NK-92 treated with Interleukin-12 subunit alpha and Interleukin-12 subunit beta, amount 100 ng/mL, for 24 hours (cell line): ENCODE data around the gene RHEBL1.

Source experiments
- DNase-seq: peaks from one replicate; lab custom pipeline; 2025; lab: John Stamatoyannopoulos, UW

The RHEBL1 gene

DNA sequence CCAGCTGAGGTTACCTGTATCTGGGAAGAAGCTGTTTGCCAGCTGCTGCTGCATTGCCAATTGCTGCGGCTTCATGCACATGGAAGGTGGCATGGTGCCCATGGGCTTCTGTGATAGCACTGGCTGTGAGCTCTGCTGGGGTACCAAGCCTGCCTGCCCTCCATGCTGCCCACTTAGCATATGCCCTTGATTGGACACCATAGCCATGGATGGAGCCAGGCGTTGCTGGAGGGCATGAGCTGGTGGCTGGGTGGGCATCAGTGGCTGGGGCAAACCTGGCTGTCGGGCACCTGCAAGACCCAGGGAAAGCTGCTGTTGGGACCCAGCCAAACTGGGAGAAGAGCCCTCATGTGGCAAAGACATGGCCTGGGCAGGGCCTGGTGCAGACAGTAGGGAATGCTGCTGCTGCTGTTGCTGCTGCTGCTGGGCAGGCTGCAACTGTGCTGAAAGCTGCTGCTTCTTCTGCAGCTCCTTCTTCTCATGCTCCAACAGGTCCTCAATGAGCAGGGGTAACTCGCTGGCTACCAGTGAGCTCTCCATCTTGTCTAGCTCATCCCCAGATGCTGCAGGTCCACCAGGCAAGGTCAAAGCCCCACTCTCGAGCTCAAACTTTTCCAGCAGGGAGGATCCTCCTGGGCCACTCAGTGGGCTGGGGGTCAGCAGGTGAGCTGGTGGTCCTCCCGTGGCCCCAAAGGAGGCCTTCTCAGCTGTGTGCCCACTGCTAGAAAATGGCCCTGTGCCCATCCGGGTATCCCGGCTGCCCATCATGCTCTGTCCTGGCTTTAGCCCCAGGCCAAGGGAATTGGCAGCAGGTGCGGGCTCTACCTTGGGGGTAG, 32.5 kb downstream of the RHEBL1 start:
- DNase-seq, result no peak

DNA sequence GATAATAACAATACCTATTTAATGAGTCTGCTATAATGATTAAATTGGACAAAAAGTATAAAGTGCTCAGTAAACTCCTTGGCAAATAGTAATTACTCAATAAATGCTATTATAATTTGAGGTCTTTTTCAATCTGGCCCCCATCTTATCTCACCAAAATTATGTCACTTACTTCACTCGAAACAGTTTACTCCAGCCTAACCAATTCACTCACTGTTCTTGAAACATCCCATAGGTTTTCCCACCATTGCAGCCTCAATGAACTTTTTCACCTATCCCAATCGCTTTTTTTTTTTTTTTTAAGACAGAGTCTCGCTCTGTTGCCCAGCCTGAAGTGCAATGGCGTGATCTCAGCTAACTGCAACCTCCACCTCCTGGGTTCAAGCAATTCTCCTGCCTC, 33.8 kb downstream of the RHEBL1 start:
- no peak for DNase-seq

DNA sequence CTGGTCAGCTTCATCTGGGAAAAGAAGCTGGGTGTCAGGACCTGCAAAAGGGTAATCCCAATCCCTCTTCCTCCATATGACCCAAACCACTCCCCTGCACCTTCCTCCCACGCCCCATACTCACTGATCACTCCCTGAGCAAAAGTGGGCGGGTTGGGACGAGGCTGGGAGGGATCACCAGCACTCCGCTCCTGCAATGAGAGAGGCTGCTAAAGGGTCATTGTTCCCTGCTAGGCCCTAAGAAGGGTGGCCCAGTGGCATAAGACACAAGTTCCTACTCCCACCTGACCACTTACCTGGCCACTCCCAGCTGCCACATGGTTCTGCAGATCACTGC, 35.5 kb downstream of the RHEBL1 start:
- no peak for DNase-seq

DNA sequence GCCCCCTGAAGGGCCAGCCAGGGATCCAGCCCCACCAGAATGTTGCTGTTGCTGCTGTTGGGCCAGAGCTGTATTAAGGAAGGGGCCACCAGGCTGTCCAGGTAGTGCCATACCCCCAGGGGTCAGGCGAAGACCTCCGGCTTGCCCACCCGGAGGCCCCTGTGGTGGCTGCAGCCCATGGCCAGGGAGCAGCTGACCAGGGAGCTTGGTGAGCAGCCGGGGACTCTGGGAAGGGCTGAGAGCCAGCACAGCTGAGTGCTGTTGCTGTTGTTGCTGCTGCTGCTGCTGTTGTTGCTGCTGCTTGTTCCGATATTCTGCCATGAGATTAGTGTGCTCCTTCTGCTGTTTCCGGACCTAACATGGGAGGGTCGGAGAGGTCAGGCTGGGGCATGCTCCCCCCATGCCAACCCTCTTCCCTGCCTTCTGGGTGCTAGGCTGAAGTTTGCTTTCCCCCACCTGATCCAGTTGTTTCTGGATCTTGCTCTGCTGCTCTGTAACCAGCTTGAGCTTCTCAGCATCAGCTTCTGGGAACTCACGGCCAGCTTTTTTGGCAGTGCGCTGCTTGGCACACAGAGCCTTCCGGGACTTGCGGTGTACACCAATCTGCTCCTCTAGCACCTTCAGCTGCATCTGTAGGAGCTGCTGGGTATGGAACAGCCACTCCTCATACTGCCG, 36.0 kb downstream of the RHEBL1 start:
- DNase-seq, result no peak

DNA sequence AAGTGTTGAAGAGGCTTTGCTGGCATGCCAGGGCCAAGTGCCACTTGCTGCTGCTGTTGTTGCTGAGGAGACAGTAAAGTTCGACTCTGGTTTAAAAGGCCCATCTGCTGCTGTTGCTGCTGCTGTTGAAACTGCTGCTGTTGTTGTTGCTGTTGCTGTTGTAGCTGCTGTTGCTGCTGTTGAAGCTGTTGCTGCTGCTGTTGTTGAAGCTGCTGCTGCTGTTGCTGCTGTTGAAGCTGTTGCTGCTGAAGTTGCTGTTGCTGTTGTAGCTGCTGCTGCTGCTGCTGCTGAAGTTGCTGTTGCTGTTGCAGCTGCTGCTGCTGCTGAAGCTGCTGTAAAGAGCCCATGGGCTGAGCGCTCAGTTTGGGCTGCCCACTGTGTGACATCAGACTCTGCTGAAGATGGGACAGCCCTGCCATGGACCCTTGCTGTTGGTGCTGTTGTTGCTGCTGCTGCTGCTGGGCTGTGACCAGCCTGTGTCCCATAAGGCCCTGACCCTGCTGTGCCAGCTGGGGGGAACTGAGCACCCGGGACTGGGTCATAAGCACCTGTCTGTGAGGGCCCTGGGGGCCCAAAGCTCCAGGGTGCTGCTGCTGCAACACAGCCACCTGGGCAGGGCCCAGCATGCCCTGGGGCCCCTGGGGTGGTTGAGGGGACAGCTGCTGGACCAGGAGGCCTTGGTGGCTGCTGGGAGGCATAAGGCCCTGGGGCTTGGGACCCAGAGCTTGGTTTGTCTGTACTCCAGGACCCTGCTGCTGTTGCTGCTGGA, 36.9 kb downstream of the RHEBL1 start:
- DNase-seq, result no peak

DNA sequence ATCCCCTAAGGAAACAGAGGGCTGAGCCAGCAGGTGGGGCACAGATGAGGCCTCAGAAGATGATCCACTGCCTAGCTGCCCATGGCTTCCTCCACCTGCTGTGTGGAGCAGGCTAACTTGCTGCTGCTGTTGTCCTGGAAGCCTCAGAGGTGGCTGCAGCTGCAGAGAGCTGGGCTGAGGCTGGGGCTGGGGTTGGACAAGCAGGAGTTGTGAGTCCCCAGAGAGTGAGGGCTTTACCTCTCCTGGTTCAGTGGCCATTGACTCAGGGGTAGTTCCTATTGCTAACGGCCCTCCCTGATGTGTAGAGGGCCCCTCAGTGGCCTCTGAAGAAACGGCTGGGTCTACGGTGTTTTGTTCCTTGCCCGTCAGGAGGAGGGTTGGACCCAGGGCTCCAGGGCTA, 37.5 kb downstream of the RHEBL1 start:
- DNase-seq, result no peak

DNA sequence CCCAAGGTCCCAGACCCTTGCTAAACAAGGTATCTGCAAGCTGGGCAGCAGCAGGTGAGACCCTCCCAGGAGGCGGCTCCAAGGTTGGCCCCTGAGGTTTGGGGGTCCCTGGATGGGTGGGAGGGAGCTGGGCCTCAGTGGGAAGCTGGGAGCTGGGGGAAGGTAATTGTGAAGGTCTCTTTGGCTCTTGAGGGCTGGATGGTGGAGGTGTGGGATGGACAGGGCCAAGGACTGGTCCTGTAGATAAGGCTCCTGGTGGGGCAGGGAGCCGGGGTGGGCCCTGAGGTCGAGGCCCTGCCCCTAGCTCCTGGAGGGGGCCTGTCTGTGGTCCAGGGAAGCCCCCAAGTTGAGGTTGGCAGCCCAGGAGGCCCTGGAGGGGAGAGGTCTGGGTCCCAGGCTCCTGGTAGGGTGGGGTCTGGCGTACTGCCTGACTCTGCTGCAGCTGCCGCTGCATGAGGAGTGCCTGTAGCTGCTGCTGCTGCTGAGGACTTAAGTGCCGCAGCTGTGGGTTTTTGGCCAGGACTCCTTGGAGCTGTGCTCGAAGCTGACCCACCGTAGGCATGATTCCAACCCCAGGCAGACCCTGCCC, 38.1 kb downstream of the RHEBL1 start:
- DNase-seq, result no peak

DNA sequence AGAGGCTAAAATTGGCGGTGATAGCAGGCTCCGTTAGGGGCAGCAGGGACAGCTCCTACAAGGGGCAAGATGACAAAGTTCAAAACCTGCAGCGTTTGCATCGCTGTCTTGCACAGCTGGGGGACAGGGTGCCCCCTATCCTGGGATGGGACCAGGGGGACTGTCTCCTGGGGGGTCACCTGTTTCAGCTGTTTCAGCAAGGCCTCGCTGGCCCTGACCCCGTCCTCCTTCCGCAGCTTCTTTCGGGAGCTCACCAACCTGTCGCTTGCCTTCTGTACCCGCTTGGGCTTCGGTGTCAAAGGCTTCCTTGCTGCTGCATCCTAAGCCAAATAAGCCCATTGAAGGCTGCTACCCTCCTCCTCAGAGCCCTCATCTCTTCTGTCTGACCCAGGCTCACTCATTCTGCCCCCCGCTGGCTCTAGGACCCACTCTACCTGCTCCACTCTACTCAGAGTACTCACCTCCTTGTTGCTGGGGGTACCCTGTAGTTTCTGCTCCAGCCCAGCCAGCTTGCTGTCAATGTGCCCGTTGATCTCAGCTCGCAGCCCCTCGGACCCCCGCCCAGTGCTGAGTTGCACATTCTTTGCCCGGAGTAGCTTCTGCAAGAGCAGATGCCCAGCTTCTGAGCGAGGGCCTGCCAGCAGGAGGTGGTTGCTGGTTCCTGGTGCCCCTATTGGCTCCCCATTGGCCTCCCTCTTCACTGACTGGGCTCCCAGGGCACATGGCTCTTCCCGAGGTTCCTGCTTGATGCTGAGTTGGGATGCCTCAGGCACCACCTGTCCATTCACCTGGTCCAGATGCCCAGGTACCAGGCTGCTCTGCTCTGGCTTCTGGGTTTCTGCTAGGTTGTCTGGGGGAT, 38.8 kb downstream of the RHEBL1 start:
- DNase-seq, result no peak

DNA sequence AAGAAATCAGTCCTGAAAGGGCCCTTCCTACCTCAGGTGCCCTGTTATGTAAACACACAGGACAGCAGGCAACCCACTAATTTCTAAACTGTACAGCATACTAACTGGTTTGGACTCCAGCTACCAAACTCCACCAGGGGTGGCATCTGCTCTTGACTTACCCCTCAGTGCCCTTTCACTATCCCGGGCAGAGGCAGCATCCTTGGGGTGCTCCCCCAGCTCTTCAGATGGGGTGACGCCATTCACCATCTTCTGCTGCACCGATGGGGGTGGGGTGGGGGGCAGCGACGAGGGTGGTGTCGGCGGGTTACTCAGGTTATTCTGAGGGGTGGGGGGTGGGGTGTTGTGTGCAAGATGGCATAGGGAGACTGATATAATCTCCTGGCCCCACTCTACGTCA, 39.7 kb downstream of the RHEBL1 start:
- DNase-seq, result no peak

DNA sequence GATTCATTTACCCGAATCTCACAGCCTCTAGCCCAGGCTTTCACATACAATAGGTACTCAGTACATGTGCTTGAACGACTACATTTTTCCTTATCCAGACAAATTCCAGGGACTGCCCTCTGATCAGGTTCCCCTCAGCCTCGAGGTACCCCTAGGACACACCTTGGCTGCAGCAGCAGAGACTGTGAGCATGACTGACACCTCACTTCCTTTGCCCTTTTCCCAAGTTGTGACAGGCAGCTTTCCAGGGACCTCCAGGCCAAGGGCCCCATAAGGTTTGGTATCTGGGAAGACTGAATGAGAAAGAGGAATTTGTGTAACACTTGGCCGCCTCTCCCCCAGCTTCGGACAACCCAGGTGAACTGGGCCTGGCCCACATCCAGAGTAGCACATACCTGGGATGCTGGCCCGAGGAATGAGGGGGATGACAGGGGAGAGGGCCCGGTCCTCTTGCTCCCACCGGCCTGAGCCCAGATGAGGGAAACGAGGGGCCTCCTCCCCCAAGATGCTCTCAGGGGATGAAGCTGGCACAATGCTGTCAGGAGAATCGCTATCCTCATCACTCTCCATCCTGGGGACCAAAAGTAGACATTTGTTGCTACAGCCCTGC, 41.0 kb downstream of the RHEBL1 start:
- DNase-seq, result no peak

DNA sequence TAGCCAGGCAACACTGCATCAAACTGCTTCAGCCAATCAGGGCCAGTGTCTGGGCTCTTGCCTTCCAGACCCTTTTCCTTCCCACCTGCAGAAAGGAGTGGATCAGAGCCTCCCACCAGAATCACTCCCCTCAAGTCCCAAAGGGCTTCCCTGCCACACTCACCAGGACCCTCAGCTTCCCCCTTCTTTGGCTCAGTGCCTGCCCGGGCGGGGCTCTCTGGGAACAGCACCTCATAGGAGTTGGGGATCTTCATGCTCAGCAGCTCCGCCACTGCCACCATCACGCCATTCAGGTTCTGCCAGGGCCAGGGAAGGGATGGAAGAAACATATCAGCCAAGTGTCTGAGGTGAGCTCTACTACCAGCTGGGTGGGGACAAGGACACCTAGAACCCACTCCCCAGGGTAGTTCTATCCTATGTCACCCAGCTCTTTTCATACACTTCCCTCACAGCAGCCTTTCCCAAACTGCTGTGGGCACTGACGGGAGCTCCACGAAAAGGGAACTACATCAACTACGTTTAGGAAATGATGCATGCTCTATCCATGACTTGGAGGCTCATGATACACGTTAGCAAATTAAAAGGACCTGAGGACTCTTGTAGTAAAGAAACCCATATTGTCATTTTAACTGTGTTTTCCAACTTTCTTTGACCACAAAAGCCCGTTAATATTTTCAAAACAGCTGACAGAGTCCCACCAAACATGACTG, 41.8 kb downstream of the RHEBL1 start:
- no peak for DNase-seq

DNA sequence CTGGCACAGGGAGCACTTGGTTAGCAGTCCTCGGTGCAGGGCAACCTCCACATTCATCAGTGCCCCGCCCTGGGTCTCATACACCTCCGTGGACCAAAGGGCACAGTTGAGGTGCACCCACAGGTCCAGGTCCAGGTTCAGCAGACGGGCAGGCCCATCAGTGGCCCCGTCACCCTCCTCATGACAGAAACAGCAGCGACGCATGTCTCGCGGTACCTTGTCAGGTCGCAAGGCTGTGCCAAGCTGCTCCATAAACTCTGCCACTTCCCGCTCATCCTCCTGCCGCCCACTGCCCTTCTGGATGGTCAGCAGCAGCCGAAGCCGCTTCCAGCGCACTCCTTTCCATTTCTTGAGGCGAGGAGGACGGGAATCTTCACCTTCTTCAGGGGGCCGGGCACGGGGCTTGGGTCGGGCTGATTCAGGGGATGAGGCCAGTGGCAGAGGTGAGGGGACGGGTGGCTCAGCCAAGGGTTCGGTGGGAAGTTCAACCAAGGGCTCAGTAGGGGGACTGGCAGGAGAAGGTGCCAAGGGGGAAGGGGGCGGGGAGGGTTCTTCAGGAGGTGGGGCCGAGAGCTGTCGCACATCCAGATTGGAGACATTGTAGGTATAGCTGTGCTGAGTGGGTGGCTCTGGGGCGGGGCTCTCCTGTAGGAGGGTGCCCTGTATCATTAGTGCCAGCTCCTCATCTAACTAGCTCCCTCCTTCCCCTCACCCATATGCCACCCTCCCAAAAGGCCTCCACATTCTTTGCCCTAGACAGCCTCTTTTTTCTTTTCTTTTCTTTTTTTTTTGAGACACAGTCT, 42.9 kb downstream of the RHEBL1 start:
- no peak for DNase-seq

DNA sequence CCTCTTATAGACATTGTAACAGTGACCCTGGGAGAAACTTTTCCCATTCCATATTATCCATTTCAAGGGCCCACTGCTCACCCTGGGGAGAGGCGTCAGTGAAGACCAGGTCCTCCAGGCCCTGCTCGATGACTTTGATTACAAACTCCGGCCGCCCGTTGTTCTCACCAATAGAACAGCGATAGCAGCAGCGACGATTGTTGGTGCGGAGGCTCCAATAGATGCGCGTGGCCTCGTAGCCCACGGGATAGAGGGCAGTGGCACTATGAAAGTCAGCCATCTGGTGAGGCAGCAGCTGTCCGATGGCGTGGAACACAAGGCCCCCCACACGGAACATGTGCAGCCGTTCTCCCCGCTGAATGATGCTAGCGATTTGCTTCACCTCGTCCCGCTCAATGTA, 43.7 kb downstream of the RHEBL1 start:
- DNase-seq, result no peak

DNA sequence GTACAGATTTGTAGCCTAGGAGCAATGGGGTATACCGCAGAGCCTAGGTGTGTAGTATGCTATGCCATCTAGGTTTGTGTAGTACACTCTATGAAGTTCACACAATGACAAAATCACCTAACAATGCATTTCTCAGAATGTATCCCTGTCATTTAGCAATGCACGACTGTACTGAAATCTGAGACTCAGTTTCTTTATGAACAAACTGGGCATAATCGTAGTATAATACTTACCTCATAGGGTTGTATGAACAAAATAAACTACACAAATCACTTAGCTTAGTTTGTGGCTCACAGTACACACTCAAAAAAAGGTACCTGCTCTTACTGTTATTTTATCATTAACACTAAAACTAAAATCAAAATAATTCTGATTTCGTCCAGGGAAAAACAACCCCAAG, 44.3 kb downstream of the RHEBL1 start:
- no peak for DNase-seq

DNA sequence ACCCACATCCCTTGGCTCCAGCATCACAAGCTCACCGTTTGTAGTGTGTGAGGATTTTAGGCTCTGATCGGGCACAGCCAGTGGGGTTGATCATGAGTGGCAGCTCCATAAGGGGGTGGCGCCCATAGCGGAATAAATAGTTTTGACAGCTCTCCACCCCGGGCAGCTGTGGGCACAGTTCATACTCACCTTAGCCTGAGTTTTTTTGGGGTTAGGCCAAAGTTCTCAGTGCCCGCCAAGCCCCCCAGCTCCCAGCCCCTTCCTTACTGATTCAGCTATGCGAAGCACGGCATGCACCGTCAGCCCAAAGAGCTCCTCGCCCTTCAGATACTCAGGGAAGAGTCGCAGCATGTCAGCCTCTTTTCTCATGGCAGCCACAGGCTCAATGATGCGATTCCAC, 45.2 kb downstream of the RHEBL1 start:
- no peak for DNase-seq

DNA sequence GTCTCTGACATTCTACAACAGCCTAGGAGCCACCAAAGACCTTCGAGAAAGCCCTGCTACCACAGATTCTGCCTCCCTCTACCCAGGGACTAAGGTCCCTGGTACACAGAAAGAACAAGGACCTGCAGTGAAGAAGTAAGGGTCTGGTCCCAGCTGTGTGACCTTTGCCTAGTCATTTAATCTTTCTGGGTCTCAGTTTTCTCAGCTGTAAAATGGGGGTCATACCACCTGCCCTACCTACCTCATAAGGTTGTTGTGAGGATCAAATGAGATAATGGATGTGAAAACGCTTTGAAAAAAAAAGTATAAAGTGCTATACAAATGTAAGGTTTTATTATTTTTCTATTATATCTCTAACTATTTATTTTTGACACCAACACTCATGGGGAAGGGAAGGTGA, 46.0 kb downstream of the RHEBL1 start:
- DNase-seq, result no peak

DNA sequence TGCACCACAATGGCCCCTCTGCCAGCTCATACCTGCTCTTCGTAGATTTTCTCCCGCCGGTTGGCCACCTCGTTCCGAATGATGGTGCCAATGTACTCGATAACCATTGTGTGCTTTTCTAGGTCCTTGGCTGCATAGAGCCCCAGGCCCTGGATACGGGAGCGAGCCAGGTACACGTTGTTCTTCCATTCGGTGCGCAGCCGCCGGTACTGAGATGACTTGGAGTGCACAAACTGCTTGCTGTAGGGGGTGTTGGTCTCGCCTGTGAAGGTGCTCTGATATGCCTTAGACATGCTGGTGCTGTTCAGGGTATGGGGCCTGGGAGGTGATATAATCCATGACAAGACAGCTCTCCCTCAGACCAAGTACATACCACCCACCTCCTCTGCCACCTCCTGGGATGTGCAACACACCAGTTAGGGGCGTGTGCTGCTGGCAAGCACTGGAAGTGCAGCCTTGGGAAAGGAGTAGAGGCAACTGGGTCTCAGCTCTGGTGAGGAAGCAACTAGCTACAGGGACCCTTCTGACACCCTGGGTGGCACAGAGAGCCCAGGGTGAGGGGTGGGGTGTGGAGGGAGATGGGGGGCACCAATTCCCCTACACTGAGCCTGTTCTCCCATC, 47.1 kb downstream of the RHEBL1 start:
- no peak for DNase-seq

DNA sequence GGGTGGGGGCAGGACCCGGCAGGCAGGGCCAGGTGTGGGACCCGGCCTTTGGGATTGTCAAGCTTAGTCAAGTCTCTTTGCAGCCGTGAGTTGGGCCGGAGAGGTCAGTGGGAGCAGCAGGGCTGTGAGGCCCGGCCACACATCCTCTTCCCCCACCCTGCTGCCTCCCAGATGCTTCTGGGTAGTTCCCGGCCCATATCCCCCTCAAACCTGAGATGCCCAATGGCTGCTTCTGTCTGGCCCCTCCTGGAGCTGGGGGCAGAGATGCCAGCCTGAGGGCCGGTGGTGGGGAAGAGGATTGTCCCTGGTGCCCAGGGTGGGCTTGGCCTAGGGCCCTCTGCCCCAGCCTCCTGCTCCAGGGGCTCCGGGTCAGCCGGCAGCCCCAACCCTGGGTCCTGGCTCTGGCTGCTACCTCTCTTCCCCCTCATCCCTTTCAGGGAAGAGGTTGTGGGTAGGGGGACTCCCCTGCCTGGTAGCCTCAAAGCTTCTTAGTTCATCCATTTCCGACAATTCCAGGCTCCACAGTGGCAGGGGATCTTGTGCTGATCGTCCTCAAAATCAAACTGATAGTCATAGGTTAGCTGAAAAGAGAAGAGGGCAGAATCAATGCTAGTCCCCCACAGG, 48.4 kb downstream of the RHEBL1 start:
- DNase-seq, result no peak

DNA sequence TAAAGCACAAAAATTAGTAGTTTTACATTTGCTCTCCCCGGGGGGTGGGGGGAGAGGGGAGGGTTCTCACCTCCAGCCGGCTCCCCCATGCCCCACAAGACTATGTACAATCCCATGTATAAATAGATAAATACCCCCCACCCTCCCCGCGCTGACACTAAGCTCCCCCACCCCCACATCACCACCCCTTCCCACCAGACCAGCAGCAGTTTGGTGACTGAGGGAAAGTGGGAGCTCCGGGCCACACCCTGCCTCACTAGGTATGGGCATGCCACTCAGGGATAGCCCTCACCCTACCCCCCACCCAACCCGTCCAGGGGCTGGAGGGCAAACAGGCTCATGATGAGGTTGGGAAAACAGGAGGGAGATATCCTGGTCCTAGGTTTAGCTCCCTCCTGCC, 49.3 kb downstream of the RHEBL1 start:
- DNase-seq, result no peak
